HG03039 (cell line): ENCODE data around the gene NBAS.
"Not testable (repeated sequence)": the region's sequence is repeated elsewhere in the genome, so short reads cannot be mapped to it uniquely, and the experiment has no call there.

Source experiments
- ATAC-seq: cut with Tn5 transposase; IDR thresholded peaks from one replicate; pipeline ENCODE4 v1.9.1; 2021; ENCODE audit warnings: mild to moderate bottlenecking, moderate library complexity; ENCODE audit not compliant: unreplicated experiment

NBAS gene

DNA sequence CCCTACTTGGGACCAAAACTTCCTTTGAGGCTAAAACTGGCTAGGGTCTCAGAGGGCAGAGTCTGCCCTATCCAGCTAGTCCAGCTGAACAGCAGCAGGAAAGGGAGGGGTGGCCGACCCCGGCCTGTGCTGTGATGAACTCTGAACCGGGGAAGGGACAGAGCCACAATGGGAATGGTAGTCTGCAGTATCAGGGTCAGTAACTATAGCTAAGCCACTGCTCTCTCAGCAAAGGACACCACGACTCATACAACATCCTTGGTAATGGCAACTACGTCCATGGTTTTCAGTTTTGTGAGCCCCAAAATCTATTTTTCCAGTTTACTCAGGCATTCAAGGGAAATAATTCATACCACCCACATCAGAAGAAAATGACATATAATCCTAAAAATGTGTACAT is 75.2 kb downstream of the NBAS start:
- ATAC-seq = no peak

- no peak for ATAC-seq
Measured at GRCh38 chr2:15481000-15481399, 80.1 kb downstream of the NBAS start.

GRCh38 chr2:15480552-15480951 is 80.6 kb downstream of the NBAS start:
- no peak for ATAC-seq

- ATAC-seq = no peak
Measured at GRCh38 chr2:15472876-15473275, 88.3 kb downstream of the NBAS start.

DNA sequence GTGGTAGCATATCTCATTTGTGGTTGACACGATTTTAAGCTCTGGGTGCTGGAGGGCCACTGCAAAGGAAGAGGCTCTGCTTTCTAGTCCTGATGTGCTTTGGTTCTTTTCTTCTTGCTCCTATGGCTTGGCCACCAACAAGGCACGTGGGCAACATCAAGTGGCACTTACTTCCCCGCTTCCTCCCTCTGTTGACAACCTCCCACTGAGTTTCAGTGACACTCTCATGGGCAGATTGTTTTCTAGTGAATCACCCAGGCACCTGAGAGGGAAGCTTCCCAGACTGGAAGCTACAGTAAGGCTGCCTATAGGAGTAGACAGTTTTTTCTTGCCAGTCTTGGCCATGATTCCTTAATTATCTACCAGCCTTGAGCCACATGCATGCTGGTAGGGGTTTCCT is 89.0 kb downstream of the NBAS start:
- ATAC-seq = no peak

DNA sequence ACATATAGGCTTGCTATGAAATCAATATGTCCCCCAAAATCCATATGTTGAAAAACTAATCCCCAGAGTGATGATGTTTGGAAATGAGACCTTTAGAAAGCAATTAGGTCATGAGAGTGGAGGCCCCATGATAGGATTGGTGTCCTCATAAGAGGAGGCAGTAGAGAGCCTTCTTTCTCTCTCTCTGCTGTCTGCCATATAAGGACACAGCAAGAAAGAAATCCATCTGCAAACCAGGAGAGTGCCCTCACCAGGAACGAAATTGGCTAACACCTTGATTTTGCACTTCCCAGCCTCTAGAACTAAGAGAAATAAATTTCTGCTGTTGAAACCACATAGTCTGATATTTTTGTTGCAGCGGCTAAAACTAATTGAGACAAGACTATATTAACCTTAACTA is 89.5 kb downstream of the NBAS start:
- no peak for ATAC-seq

DNA sequence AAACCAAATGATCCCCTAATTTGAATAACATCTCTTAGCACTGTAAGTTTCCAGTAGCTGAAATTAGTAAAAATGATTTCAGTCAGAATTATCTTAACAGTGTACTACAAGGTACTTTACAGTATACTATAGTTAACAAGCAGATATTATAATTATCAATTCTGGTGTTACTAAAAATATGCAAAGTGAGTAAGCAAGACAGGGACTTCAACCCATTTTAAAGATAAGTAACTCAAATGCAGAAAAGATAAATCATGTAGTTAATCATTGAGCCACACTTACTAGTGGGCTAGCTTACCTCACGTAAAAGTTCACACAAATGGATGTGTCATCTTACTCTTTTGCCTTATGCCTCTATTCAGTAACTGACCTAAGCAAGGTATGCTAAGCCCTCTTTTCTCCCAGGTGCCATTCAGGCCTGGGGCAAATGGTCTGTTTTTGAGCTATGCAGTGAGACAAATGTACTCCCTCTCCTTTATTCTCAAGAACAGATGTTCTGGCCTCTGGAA is 101.0 kb downstream of the NBAS start:
- no peak for ATAC-seq

DNA sequence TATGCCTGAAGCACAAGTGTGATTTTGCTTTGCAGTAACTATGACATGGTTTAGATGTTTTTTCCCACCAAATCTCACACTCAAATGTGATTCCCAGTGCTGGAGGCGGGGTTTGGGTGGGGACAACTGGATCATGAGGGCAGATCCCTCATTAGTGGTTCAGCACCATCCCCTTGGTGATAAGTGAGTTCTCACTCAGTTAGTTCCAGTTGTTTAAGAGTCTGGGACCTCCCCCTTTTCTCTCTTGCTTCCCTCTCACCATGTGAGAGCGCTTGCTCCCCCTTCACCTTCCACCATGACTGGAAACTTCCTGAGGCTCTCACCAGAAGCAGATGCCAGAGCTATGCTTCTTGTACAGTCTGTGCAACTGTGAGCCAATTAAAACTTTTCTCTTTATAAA is 102.9 kb downstream of the NBAS start:
- no peak for ATAC-seq

GRCh38 chr2:15457868-15458267 is 103.3 kb downstream of the NBAS start:
- no peak for ATAC-seq

DNA sequence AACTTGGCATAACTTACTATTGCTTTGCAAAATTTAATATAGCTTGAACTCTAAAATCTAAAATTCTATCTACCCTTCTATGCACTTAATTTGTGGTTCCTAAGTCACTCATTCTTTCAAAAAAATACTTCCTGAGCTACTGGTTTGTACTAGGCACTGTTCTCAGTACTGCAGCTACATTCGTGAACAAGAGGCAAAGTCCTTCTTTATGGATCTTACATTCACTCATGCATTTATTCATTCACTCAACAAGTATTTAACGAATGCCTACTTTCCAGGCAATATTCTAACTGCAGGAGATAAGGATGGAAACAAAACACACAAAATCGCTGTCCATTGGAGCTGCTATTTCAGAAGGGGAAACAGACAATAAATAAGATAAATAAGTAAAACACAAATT is 104.8 kb downstream of the NBAS start:
- ATAC-seq = no peak

DNA sequence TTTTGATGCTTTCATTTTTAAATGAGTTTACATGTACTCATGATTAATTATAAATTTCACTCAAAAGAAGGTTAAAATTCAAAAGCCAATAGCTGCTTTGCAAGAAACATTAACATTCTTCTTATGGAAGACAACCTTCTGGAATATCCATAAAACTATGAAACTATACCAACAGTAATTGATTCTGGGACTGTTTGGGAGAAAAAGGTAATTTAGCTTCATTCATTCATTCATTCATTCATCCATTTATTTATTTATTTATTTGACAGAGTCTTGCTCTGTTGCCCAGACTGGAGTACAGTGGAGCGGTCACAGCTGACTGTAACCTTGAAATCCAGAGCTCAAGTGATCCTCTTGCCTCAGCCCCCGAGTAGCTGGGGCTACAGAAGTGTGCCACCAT is 110.3 kb downstream of the NBAS start:
- no peak for ATAC-seq

- no peak for ATAC-seq
Measured at GRCh38 chr2:15449556-15450236, 111.4 kb downstream of the NBAS start.

GRCh38 chr2:15448250-15448839 is 112.8 kb downstream of the NBAS start:
- no peak for ATAC-seq

GRCh38 chr2:15447381-15447780 is 113.8 kb downstream of the NBAS start:
- no peak for ATAC-seq

GRCh38 chr2:15446961-15447360 is 114.2 kb downstream of the NBAS start:
- no peak for ATAC-seq

GRCh38 chr2:15445891-15446562 is 115.1 kb downstream of the NBAS start:
- ATAC-seq = no peak

DNA sequence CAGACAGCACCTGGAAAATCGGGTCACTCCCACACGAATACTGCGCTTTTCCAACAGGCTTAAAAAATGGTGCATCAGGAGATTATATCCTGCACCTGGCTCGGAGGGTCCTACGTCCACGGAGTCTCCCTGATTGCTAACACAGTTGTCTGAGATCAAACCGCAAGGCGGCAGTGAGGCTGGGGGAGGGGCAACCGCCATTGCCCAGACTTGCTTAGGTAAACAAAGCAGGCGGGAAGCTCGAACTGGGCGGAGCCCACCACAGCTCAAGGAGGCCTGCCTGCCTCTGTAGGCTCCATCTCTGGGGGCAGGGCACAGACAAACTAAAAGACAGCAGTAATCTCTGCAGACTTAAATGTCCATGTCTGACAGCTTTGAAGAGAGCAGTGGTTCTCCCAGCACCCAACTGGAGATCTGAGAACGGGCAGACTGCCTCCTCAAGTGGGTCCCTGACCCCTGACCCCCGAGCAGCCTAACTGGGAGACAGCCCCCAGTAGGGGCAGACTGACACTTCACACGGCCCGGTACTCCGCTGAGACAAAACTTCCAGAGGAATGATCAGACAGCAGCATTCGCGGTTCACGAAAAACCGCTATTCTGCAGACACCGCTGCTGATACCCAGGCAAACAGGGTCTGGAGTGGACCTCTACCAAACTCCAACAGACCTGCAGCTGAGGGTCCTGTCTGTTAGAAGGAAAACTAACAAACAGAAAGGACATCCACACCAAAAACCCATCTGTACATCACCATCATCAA is 121.2 kb downstream of the NBAS start:
- ATAC-seq = not testable (repeated sequence)

- not testable (repeated sequence) for ATAC-seq
Measured at GRCh38 chr2:15439366-15439765, 121.8 kb downstream of the NBAS start.

GRCh38 chr2:15436195-15436594 is 124.9 kb downstream of the NBAS start:
- no peak for ATAC-seq

- no peak for ATAC-seq
Measured at GRCh38 chr2:15435474-15435873, 125.7 kb downstream of the NBAS start.

DNA sequence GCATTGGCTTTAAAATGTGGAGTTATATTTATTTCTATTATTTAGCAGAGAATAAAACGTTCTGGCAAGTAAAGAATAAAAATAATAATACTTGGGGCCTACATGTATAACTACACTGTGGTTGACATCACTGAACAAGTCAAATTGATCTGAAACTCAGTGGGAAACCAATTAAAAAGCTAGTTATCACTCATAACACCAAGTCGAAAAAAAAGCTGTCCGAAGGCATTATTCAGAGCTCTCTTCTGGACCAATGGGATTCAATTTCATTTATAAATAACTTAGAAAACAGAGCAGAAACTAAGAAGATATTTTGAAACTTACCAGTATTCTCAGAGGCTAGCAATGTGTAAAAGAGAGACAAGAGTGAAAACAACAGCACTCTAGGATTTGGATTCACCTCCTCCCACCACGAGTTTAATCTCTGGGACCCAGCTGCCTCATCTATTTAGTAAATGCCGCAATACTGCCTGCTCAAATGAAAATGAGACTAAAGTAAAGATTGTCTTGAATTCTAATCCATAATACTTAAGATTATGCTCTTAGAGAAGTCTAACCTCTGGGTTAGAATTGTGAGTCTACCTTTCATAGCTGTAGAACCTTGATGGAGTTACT is 128.4 kb downstream of the NBAS start:
- no peak for ATAC-seq
